K562 (cell line): Measurements from ENCODE around the gene TXN2. TPM values are rescaled to one million over a fixed set of nuclear protein-coding genes. Genes with fewer than 3 reads are reported as not detected.

Experiments used
- ATAC-seq: fragments of 200-7000 bp; cut with Tn5 transposase; 3 replicates; pipeline ENCODE4 v1.9.1; 2020; ENCODE audit warnings: moderate library complexity
- BruUV-seq: library from RNA; stranded (reverse); fragments of 400-500 nt; replicated peaks from 2 replicates; lab custom pipeline; 2021; lab: Mats Ljungman, UMichigan
- CTCF ChIA-PET: fragments of 300-600 bp; formaldehyde crosslinking; extraction: SDS; loops from one replicate; lab custom pipeline; 2021; ENCODE audit warnings: low intra/inter-chr PET ratio; lab: Yijun Ruan, JAX
- POLR2A ChIA-PET: fragments of 300-600, 350-650 bp; sonication (Branson Sonifier 250); formaldehyde crosslinking; extraction: SDS; loops from one replicate; lab custom pipeline; 2021; ENCODE audit warnings: antibody characterized with exemption, inconsistent platforms; lab: Yijun Ruan, JAX
- DNase-seq, 4 experiments: peaks; one replicate each; pipeline versions ENCODE4 v3.0.0 to v3.0.0-alpha.2; 2011 to 2018; ENCODE audit warnings: low spot score in 3 of 4, mixed read lengths in 3 of 4; ENCODE audit errors: extremely low read depth in 1 of 4
- FAIRE-seq: peaks from 2 replicates; lab custom pipeline; 2011; peaks lifted over from hg19 to GRCh38; lab: Jason Lieb, UNC
- H2AFZ ChIP-seq: 2 replicates; pipeline ENCODE4 v1.6.0; 2011; ENCODE audit warnings: low read depth, low read length, control low read depth, inconsistent platforms
- H3K27ac ChIP-seq: fragments of 200-600 bp; 3 replicates; pipeline ENCODE4 v1.8.0; 2011; ENCODE audit warnings: low read depth, mild to moderate bottlenecking, control low read depth, inconsistent platforms, low read length, moderate library complexity, mixed read lengths; ENCODE audit errors: extremely low read depth
- H3K27me3 ChIP-seq, 2 experiments: fragments of 300-600 bp in 1 of 2; 2 replicates in 1 of 2; 3 replicates in 1 of 2; pipeline versions ENCODE4 v1.6.0 to v1.8.0; 2011; ENCODE audit warnings: inconsistent platforms in 2 of 2, low read length in 2 of 2, mild to moderate bottlenecking in 1 of 2, mixed read lengths in 1 of 2, moderate library complexity in 1 of 2; ENCODE audit not compliant: control insufficient read depth in 2 of 2, insufficient read depth in 2 of 2
- H3K36me3 ChIP-seq: fragments of 300-600 bp; 3 replicates; pipeline ENCODE4 v1.8.0; 2011; ENCODE audit warnings: mild to moderate bottlenecking, low read length, inconsistent platforms; ENCODE audit not compliant: control insufficient read depth, insufficient read depth
- H3K4me1 ChIP-seq, 2 experiments: fragments of 200-600 bp in 1 of 2; replicated peaks in 1 of 2; 2 replicates in 1 of 2; 3 replicates in 1 of 2; pipeline versions ENCODE4 v1.5.1 to v1.8.0; 2011; ENCODE audit warnings: inconsistent platforms in 2 of 2, low read length in 2 of 2, mild to moderate bottlenecking in 1 of 2, mixed read lengths in 1 of 2, moderate library complexity in 1 of 2; ENCODE audit not compliant: control insufficient read depth in 2 of 2, insufficient read depth in 2 of 2
- H3K4me2 ChIP-seq: 2 replicates; pipeline ENCODE4 v1.6.1; 2011; ENCODE audit warnings: low read length, control low read depth, inconsistent platforms, mixed read lengths; ENCODE audit not compliant: insufficient read depth
- H3K4me3 ChIP-seq: fragments of 200-600 bp; sonication (generic), shearing (Covaris generic); 2 replicates; pipeline ENCODE4 v1.5.1; 2016; ENCODE audit warnings: control low read depth, inconsistent platforms
- H3K79me2 ChIP-seq: fragments of 200-600 bp; 3 replicates; pipeline ENCODE4 v1.8.0; 2011; ENCODE audit warnings: low read length, inconsistent platforms; ENCODE audit not compliant: control insufficient read depth, insufficient read depth
- H3K9ac ChIP-seq, 2 experiments: 2 replicates each; pipeline versions ENCODE4 v1.6.0 to v1.6.1; 2011; ENCODE audit warnings: low read depth in 2 of 2, low read length in 2 of 2, control low read depth in 1 of 2, inconsistent platforms in 1 of 2, mild to moderate bottlenecking in 1 of 2, mixed read lengths in 1 of 2; ENCODE audit not compliant: insufficient read depth in 1 of 2
- H3K9me1 ChIP-seq: one replicate; pipeline ENCODE4 v1.6.0; 2011; ENCODE audit warnings: inconsistent platforms, mild to moderate bottlenecking, low read length, moderate library complexity; ENCODE audit not compliant: control insufficient read depth, insufficient read depth
- H3K9me3 ChIP-seq: replicated peaks from 2 replicates; pipeline ENCODE4 v1.5.1; 2011; ENCODE audit warnings: low read depth, low read length, inconsistent platforms; ENCODE audit not compliant: control insufficient read depth, insufficient read depth
- H4K20me1 ChIP-seq: replicated peaks from 2 replicates; pipeline ENCODE4 v1.6.1; 2011; ENCODE audit warnings: low read length, inconsistent platforms, mixed read lengths; ENCODE audit not compliant: control insufficient read depth, insufficient read depth
- BCOR ChIP-seq: fragments of 450-650 bp; IDR thresholded peaks from 2 replicates; pipeline ENCODE4 v1.6.1; 2016
- GATA2 ChIP-seq: sonication (generic); formaldehyde crosslinking; IDR thresholded peaks from 2 replicates; pipeline ENCODE4 v1.4.0; 2020; ENCODE audit warnings: mild to moderate bottlenecking, missing genetic modification reagents
- WGBS: fragments of 100-300 bp; shearing (Covaris generic); methylation state at CpG from one replicate; pipeline ENCODE4 v1.1.6; 2016; ENCODE audit warnings: low coverage, mixed read lengths; ENCODE audit not compliant: insufficient coverage; ENCODE audit errors: missing lambda C conversion rate; 5-methylcytosine and 5-hydroxymethylcytosine counted together
- in situ Hi-C: fragments of 300-500 bp; cut with MboI; formaldehyde crosslinking; loops from 4 replicates; pipeline ENCODE4 v1.15.0; 2018; ENCODE audit warnings: inconsistent platforms, mixed read lengths
- intact Hi-C: fragments of 100-400 bp; cut with micrococcal nuclease; formaldehyde crosslinking; loops from 2 replicates; pipeline ENCODE4 v1.14.2; 2022
- polyA plus RNA-seq, 8 experiments: library from polyadenylated mRNA; depleted of rRNA in 4 of 8; stranded (reverse) in 5 of 8; unstranded in 3 of 8; fragments of >200 nt; fragmentation: Nextera tagmentation in 2 of 8; fragmentation: Illumina TruSeq in 1 of 8; extraction: Ambion mirVana in 2 of 8; extraction: Trizol in 1 of 8; gene quantifications; 2 replicates each; pipeline versions ENCODE4 v1.2.1 to v1.2.3, GENCODE V29; 2011 to 2014; ENCODE audit warnings: inconsistent platforms in 1 of 8, missing spikeins in 1 of 8
- total RNA-seq, 7 experiments: library from RNA; depleted of rRNA in 6 of 7; stranded (reverse); fragments of >200 nt in 6 of 7; fragmentation: Illumina TruSeq in 2 of 7; extraction: Trizol in 2 of 7; gene quantifications; 2 replicates each; pipeline versions ENCODE4 v1.2.1 to v1.2.3, GENCODE V29; 2011 to 2021; ENCODE audit warnings: low replicate concordance in 1 of 7
- TF ChIP-seq, protein P1 (sequence below): fragments of 200-800 bp; sonication (Bioruptor generic); IDR thresholded peaks from 2 replicates; pipeline ENCODE4 v1.6.1; 2017; ENCODE audit warnings: missing genetic modification characterization, missing compliant biosample characterization

TXN2 gene
- total and polyA plus RNA-seq, 9 of the 15 experiments (the other 6 are each of a cell fraction or from before 2014, with no cell fraction given), result 48.5 to 399 (median 118) TPM

DNA sequence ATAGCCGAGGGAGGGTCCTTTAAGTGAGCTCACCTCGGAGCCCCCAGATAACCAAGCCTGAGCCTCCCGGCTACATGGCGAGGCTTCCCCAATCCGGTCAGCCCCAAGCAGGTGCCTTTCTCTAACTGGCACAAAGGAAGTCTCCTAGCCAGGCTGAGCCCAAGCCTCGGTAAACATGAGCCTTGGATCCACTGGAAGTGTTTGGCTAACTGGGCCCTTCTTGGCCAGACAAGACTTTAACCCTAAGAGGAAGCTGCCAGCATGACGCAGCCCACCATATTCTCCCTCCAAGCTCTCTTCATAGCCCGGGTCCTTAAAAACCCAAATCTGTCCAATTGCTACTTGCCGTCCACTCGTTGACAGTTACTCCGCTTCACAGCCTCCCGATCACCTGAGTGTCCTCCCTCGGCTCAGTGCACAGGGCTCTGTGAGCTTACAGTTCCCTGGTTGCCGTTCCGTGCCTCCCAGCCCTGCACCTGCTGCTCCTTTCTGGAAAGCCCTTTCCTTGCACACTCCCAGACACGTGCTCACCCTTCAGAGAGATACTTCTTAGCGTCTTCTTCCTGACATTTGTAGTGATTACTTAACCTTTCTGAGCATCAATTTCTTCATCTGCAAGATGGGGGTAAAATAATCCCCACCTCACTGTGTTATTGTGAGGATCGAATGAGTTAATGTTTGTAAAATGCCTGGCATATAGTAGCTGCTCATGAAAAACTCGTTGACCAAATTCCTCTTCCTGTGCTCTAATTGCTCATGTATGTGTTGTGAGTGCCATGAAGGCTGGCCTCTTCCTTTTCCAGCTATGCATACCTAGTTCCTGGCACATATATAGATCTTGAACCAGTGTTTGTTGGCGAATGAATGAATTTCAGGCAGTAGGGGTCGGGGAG, 25.6 kb downstream of the TXN2 start:
- Histone ChIP-seq H3K36me3 (no peaks in the 10 kb centered on the region), H3K9me1 (no peaks in the 10 kb centered on the region), H3K79me2 (no peaks in the 10 kb centered on the region), H3K27me3 (no peaks in the 10 kb centered on the region), H3K4me2 (peak overlapping the region; percentile 72), H3K27ac (peak overlapping the region; percentile 86), H3K9ac (peak overlapping the region; percentile 92 to 94), H4K20me1 (no peaks in the 10 kb centered on the region), H2AFZ (peak overlapping the region; percentile 91), H3K4me1 (peaks cover 27 to 44% of the 10 kb centered on the region in 2 experiments), H3K4me3 (peak overlapping the region; percentile 51), H3K9me3 (no peaks in the 10 kb centered on the region)
- intact Hi-C loops (loop anchor here (10.0 kb wide), 1 partner anchor 71 kb away; the partner anchor contains the start of gene MYH9), in situ Hi-C loops (no loop called here)
- DNase-seq, result no peak
- no peak for ATAC-seq
- TF ChIP-seq BCOR (peak; percentile 36; the same call in 1 of the 2 replicates), GATA2 (CRISPR knock-in tag) (no peak)
- TF ChIP-seq, protein P1, sequence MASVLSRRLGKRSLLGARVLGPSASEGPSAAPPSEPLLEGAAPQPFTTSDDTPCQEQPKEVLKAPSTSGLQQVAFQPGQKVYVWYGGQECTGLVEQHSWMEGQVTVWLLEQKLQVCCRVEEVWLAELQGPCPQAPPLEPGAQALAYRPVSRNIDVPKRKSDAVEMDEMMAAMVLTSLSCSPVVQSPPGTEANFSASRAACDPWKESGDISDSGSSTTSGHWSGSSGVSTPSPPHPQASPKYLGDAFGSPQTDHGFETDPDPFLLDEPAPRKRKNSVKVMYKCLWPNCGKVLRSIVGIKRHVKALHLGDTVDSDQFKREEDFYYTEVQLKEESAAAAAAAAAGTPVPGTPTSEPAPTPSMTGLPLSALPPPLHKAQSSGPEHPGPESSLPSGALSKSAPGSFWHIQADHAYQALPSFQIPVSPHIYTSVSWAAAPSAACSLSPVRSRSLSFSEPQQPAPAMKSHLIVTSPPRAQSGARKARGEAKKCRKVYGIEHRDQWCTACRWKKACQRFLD (CRISPR knock-in tag), result no peak
- CTCF ChIA-PET, result no interaction called here
- BruUV-seq, result no TSS peak
- POLR2A ChIA-PET, result interaction anchor here (1.0 kb wide), 1 partner anchor 8 kb away, joined by 3 read pairs; no protein-coding TSS in a partner anchor
- 60% methylated on average over 19 of the region's 21 CpGs for WGBS
- no peak for FAIRE-seq
